ENCODE data around the gene UBALD2.

GRCh38 chr17:76274112-76274956, 9.2 kb downstream of the UBALD2 start:
- TF ChIP-seq, protein P1, sequence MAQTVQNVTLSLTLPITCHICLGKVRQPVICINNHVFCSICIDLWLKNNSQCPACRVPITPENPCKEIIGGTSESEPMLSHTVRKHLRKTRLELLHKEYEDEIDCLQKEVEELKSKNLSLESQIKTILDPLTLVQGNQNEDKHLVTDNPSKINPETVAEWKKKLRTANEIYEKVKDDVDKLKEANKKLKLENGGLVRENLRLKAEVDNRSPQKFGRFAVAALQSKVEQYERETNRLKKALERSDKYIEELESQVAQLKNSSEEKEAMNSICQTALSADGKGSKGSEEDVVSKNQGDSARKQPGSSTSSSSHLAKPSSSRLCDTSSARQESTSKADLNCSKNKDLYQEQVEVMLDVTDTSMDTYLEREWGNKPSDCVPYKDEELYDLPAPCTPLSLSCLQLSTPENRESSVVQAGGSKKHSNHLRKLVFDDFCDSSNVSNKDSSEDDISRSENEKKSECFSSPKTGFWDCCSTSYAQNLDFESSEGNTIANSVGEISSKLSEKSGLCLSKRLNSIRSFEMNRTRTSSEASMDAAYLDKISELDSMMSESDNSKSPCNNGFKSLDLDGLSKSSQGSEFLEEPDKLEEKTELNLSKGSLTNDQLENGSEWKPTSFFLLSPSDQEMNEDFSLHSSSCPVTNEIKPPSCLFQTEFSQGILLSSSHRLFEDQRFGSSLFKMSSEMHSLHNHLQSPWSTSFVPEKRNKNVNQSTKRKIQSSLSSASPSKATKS (CRISPR knock-in tag; IDR thresholded peaks at IDR 0.05): no peak
- no peak for TF ChIP-seq RFX1 (IDR thresholded peaks at IDR 0.05)
- TF ChIP-seq CTCF (CRISPR knock-in tag; IDR thresholded peaks at IDR 0.05): 0 out of 2 replicates have a peak, but pooled peaks have one; percentile 6
- TF ChIP-seq HCFC1 (IDR thresholded peaks at IDR 0.05; ENCODE audit: low read depth, low read length): no peak

All from HepG2 (cell line).